NCI-H2196 (cell line): ENCODE measurements around the gene ACP3.
"Not testable (repeated sequence)": the region's sequence is repeated elsewhere in the genome, so short reads cannot be mapped to it uniquely, and the experiment has no call there.

Experiments used
- DNase-seq: peaks from one replicate; lab custom pipeline; 2025; ENCODE audit not compliant: unreplicated experiment; lab: John Stamatoyannopoulos, UW

ACP3 gene

GRCh38 chr3:132317229-132317948, at the start of gene ACP3:
TSS of gene ACP3 (plus strand) at chr3:132317407. CDS start at chr3:132317457, 50 bp downstream.
- DNase-seq, result peak; percentile 88

- DNase-seq, result no peak
Measured at GRCh38 chr3:132268956-132269355, 48.3 kb upstream of the ACP3 start.

GRCh38 chr3:132273036-132273435, 44.2 kb upstream of the ACP3 start:
- no peak for DNase-seq

- no peak for DNase-seq
Measured at GRCh38 chr3:132276228-132276906, 40.8 kb upstream of the ACP3 start.

- DNase-seq, result no peak
Measured at GRCh38 chr3:132279030-132279429, 38.2 kb upstream of the ACP3 start.

- peak; percentile 61 for DNase-seq
Measured at GRCh38 chr3:132283440-132283839, 33.8 kb upstream of the ACP3 start.

GRCh38 chr3:132283916-132284405, 33.2 kb upstream of the ACP3 start:
- DNase-seq, result no peak

GRCh38 chr3:132284781-132285619, 32.2 kb upstream of the ACP3 start:
- DNase-seq, result no peak

GRCh38 chr3:132285620-132285945, 31.6 kb upstream of the ACP3 start:
- DNase-seq, result peak; percentile 19

GRCh38 chr3:132286035-132286434, 31.2 kb upstream of the ACP3 start:
- DNase-seq, result no peak

- no peak for DNase-seq
Measured at GRCh38 chr3:132288357-132288756, 28.9 kb upstream of the ACP3 start.

- DNase-seq, result no peak
Measured at GRCh38 chr3:132289316-132289715, 27.9 kb upstream of the ACP3 start.

GRCh38 chr3:132290833-132291232, 26.4 kb upstream of the ACP3 start:
- DNase-seq, result no peak

- DNase-seq, result no peak
Measured at GRCh38 chr3:132292042-132292441, 25.2 kb upstream of the ACP3 start.

GRCh38 chr3:132293251-132293650, 24.0 kb upstream of the ACP3 start:
- no peak for DNase-seq

GRCh38 chr3:132294906-132295305, 22.3 kb upstream of the ACP3 start:
- DNase-seq, result no peak

GRCh38 chr3:132303336-132304201, 13.6 kb upstream of the ACP3 start:
- DNase-seq, result not testable (repeated sequence)

- not testable (repeated sequence) for DNase-seq
Measured at GRCh38 chr3:132304351-132304750, 12.9 kb upstream of the ACP3 start.

- DNase-seq, result not testable (repeated sequence)
Measured at GRCh38 chr3:132310057-132310456, 7.2 kb upstream of the ACP3 start.

- no peak for DNase-seq
Measured at GRCh38 chr3:132311316-132311715, 5.9 kb upstream of the ACP3 start.

- DNase-seq, result no peak
Measured at GRCh38 chr3:132311841-132312240, 5.4 kb upstream of the ACP3 start.
